Inflammatory macrophage (primary cell): ENCODE data around the gene SPPL2B.

ENCODE experiments used
- DNase-seq, 2 donors: peaks; one replicate each; pipeline ENCODE4 v3.0.0-alpha.2; 2020 to 2022

SPPL2B gene

DNA sequence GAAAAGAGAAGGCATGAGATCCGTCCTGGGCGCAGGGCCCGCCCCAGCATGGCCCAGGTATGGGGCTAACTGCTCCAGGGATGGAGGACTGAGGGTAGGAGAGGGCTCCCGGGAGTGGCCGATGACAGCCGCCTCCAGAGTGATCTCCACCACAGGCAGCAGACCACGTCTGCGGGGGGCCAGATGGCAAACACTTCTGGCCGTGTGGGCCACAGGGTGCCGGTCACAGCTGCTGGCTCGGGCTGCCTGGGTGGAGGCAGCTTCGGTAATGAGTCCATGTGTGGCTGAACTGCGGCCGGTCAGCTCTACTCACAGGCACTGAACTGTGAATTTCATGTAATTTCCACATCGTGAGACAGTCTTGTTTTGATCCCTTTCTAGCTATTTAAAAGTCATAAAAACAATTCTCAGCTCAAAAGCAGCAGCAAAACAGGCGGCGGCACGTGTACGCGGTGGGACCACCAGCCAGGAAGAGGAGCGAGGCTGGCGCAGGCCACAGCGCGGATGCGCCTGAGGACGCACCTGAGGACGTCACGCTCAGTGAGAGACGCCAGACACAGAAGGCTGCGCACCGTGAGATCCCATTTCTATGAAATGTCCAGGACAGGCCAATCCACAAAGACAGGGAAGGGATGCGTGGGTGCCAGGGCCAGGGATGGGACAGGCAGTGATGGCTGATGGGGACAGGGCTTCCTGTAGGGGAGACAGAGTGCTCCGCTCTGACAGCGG, 4.1 kb upstream of the SPPL2B start:
- no peak for DNase-seq

DNA sequence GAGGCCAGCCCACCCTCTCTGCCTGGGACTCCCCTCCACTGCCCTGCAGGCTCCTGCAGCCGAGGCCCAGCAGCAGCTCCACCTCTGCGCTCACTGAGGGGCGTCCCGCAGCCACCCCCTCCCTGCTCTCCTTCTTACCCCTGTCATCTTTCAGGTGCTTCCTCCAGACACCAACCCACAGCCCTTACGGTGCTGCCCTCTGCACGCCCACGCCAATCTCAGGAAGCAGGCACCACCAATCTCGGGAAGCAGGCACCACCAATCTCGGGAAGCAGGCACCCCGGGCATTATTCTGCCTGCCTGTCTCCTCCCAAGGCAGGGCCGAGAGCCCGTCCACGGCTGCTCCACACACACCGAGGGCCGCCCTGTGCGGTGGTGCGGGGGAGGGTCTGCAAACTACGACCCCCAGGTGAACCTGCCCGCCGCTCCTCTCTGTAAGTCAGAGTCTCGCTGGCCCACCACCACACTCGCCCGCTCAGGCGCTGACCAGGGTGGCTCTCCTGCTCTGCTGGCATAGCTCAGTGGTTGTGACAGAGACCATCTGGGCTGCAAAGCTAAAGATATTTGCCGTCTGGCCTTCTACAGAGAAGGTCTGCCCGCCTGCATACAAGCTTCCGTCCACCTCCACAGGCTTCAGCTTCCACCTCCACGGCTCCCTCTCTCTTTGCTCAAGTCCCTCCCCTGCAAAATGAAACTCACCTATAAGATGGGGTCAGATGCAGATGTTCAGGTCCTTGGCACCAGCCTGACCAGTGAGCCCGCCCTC, 3.0 kb upstream of the SPPL2B start:
- DNase-seq: no peak

DNA sequence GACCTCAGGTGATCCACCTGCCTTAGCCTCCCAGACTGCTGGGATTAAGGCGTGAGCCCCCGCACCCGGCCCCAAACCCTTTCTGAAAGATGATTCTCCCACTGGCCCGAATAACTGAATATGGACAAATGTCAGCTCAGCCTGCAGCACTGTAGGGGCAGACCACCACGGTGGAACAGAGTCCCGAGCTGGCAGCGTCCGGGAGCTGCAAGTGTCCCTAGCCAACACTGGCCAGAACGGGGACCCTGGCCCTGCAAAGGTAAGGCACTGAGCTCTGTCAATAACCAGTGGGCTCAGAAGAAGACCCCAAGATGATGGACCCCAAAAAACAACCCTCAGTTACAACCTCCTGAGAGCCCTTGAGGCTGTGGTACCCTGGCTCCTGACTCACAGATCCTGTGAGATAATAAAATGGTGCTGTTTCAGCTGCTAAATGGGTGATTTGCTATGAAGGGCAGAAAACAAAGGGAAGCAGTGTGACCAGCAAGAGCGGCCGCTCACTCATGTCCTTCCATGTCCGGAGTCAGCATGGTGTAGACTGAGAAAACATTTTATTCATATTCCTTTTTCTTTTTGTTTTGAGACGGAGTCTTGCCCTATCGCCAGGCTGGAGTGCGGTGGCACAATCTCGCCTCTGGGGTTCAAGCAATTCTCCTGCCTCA, 1.7 kb upstream of the SPPL2B start:
- DNase-seq: no peak

DNA sequence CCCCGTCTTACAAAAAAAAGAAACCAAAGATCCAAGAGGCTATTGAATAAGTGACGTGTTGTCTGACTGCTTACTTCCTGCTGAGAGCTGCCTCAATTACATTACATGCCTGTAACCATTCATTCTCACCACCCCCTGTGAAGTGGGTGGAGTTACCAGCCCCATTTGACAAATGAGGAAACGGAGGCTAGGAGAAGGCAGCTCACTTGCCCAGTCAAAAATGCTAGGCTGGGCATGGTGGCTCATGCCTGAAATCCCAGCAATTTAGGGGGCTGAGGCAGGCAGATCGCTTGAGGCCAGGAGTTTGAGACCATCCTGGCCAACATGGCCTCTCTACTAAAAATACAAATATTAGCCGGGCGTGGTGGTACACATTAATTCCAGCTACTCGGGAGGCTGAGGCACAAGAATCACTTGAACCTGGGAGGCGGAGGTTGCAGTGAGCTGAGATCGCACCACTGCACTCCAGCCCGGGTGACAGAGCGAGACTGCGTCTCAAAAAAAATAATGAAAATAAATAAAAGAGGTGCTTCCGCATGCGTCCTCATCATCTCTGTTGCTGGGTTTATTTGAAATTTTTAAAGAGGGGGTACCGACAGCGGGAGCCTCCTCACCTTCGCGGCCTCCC, 597 bp upstream of the SPPL2B start:
- DNase-seq: peak; percentile 92 to 93

GRCh38 chr19:2329149-2329478, 630 bp downstream of the SPPL2B start:
- DNase-seq: no peak

DNA sequence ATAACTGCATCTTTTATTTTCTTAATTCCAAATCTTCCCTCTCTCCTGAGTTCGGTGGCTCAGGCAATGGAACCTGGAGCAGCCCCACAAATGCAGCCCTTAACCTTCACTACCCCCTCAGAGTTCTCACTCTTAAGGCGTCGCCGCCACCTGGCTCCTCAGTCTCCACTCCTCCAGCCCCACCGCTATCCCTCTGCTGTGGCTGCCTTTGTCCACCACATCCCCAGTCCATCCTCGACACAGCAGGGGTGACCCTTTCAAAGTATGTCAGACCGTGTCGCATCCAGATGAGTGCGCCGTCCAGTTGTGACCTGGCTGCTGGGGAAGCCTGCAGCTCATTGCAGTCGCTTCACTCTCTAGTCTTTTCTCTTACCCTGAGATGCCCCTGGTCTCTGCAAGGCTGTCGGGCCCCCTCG, 1.0 kb downstream of the SPPL2B start:
- no peak for DNase-seq

DNA sequence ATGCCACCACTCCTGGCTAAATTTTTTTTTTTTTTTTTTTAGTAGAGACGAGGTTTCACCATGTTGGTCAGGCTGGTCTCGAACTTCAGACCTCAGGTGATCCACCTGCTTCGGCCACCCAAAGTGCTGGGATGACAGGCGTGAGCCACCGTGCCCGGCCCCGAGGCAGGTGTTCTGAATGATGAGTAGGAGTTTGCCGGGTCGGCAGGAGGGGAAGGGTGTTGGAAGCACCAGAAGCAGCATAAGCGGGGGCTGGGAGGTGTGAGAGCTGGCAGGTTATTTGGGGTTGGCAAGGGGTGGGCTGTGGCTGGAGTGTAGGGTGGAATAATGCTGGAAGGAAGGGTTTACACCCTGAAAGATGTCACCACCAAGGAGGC, 1.8 kb downstream of the SPPL2B start:
- no peak for DNase-seq

DNA sequence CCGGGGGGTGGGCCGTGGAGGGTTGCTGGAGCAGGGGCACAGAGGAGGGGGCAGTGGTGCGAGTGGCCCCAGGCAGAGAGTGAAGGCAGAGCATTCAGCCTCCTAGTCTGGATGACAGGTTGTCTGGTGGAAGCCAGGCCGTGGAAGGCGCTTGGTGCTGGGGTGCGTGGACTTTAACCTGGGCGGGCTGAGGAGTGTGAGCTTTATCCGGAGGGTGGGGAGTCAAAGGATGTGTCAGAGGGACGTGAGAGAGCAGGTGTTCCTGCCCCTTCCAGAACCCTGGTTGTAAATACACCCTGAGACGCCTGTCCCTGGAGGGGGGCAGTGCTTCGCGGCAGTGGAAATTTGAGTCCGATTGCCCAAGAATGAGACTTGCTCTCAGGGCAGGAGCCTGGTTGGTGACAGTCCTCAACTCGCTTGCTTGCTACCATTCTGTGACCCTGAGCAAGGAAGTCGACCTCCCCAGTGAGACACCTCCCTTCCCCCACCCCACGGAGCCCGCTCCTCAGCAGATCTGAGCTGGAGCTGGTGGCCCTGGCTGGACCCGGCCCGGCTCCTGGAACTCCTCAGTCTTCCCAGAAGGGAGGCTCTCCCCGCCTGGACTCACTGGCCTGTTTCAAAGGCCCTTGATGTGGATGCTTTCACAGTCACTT, 2.3 kb downstream of the SPPL2B start:
- no peak for DNase-seq

- no peak for DNase-seq
Measured at GRCh38 chr19:2331601-2332246, 3.2 kb downstream of the SPPL2B start.

DNA sequence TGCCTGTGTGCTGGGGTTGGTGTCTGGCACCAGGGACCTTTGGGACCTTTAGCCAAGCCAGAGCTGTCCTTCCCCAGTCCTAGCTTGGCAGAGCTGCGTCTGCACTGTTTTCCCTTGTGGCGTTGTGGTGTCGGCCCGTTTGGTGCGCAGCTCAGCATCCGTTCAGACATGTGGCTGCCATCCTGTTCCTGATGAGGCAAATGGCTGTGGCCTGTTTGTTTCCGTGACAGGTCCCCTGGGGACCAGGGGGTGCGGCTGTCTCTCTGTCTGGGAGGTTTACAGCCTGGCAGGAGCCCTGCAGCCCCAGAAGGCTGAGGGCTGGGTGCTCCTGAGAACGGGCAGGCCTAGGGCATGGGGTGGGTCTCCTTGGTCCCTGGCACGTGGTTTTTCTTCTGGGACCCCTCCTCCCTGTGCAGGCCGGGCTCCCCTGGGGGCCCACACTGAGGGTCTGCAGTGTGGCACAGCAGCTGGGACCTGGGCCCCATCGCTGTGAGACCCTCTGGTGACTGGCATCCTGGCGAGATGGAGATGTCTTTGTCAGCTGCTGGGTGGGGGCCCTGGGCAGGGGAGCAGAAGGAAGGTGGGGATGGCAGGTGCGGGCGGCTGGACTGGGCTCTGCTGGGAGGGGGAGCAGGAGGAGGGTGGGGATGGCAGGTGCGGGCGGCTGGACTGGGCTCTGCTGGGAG, 4.0 kb downstream of the SPPL2B start:
- no peak for DNase-seq

DNA sequence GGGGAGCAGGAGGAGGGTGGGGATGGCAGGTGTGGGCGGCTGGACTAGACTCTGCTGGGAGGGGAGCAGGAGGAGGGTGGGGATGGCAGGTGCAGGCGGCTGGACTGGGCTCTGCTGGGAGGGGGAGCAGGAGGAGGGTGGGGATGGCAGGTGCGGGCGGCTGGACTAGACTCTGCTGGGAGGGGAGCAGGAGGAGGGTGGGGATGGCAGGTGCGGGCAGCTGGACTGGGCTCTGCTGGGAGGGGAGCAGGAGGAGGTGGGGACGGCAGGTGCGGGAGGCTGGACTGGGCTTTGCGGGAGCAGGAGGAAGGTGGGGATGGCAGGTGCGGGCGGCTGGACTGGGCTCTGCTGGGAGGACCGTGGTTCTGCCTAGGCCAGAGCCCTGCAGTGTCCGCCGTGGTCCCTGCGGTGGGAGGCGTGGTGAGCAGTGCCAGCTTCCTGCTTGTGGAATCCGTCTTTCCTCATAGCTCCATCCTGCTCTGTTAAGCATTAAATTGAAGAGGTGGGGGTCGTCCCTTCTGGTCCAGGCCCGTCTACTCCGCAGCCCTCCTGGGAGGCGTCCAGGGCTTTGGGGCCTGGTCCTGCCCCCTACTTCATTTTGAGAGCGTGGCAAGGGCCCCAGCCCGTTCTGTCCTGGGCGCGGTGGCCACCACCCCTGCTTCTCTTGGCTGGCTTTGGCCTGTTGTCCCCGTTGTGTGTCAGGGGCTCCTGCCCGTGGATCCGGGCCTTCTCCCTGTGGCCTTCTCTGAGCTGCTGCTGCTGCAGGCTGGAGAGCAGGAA, 4.7 kb downstream of the SPPL2B start:
- peak in 1 of 2 donors; percentile 34 for DNase-seq

DNA sequence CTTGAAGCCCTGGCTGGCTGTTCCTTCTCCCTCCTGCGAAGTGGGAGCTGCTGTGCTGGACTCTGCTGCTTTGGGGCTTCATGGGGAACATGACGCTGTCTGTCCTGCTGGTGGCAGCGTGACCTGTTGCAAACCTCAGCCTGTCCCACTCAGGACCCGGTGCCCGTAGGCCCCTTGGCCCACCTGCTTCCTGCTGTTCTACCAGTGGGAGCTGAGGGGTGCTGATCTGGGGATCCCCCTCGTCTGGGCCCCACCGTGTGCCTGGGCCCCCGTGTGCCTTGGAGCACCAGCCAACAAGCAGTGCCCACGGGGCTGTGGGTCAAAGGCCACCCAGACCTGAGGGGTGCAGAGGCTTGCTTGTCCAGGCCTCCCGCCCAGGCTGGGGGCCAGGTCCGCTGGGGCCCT, 5.3 kb downstream of the SPPL2B start:
- peak; percentile 43 to 72 for DNase-seq

- no peak for DNase-seq
Measured at GRCh38 chr19:2334426-2334825, 5.9 kb downstream of the SPPL2B start.

DNA sequence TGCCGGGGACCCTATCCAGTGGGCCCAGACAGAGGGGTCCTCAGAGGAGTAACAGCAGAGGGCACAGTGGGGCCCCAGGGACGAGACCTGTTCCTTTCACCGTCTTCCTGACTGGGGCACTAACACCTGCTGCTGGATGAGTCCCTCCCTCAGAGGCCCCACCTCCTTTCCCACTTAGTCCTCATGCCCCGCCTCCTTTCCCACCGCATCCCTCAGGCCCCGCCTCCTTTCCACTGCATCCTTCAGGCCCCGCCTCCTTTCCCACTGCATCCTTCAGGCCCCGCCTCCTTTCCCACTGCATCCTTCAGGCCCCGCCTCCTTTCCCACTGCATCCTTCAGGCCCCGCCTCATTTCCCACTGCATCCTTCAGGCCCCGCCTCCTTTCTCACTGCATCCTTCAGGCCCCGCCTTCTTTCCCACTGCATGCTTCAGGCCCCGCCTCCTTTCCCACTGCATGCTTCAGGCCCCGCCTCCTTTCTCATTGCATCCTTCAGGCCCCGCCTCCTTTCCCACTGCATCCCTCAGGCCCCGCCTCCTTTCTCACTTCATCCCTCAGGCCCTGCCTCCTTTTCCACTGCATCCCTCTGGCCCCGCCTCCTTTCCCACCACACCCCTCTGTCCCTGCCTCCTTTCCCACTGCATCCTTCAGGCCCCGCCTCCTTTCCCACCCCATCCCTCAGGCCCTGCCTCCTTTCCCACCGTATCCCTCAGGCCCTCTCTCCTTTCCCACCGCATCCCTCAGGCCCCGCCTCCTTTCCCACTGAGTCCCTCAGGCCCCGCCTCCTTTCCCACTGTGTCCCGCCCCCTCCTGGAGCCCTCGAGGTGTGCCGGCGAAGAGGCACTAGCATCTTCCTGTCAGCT, 6.7 kb downstream of the SPPL2B start:
- DNase-seq: no peak

GRCh38 chr19:2335848-2336247, 7.4 kb downstream of the SPPL2B start:
- no peak for DNase-seq

GRCh38 chr19:2336528-2337328, 8.2 kb downstream of the SPPL2B start:
- DNase-seq: no peak

DNA sequence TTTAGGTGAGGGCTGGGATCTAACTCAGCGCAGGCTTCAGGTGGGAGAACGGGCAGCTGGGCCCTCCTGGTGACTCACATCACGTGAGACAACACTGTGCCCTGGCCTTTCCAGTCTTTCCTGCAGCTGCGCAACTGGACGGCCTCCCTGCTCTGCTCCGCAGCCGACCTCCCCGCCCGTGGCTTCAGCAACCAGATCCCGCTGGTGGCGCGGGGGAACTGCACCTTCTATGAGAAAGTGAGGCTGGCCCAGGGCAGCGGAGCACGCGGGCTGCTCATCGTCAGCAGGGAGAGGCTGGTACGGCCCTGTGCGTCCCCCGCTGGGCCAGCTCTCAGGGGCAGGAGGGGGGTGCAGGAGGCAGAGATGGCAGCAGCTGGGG, 8.8 kb downstream of the SPPL2B start:
- DNase-seq: no peak

GRCh38 chr19:2338055-2338615, 9.7 kb downstream of the SPPL2B start:
- DNase-seq: no peak
